ENCODE measurements around the gene POLN. TPM values are rescaled to one million over a fixed set of nuclear protein-coding genes. Genes with fewer than 3 reads are reported as not detected.
A peak's percentile ranks its signal among the peaks of the same experiment; 100 is the strongest.

The POLN gene
- total and polyA plus RNA-seq, 11 donors, result 0.38 to 4.5 (median 1.9) TPM

GRCh38 chr4:2261110-2261852 lies 19.4 kb upstream of the POLN start:
- peak overlapping the region; percentile 70 to 100 (median 90) for H3K4me3 ChIP-seq
- WGBS, 4 donors, result 0 to 2% (median 1%) methylated on average over 16 to 91 of the region's 91 CpGs
- H3K27me3 ChIP-seq, result no peaks in the 10 kb centered on the region
- peak overlapping the region; percentile 86 to 97 (median 91) for H3K27ac ChIP-seq
- H3K36me3 ChIP-seq, result peaks cover 0 to 25% (median 2%) of the 10 kb centered on the region in 9 donors
- ATAC-seq (peak in 1 of 4 donors; percentile 19), DNase-seq (peak; percentile 51 to 81 (median 57))
- TF ChIP-seq POLR2A (IDR thresholded peaks at IDR 0.05), result no peak
- no peak for TF ChIP-seq CTCF (IDR thresholded peaks at IDR 0.05)
- no peaks in the 10 kb centered on the region for H3K9me3 ChIP-seq
- H3K4me1 ChIP-seq, result peaks cover 27 to 82% (median 66%) of the 10 kb centered on the region in 12 donors
- intact Hi-C loops (cut with DNase I), result loop anchor here in 7 of 10 donors (2.0 to 10.0 kb wide), 7 partner anchors 18 to 494 kb away; partner anchors contain the start of genes CFAP99 (in 4 of the 7), ZFYVE28 (in 4 of the 7), FAM193A (in 1 of the 7) and HAUS3 (in 1 of the 7)

- Histone ChIP-seq H3K9me3 (no peaks in the 10 kb centered on the region), H3K4me3 (peak overlapping the region; percentile 70 to 100 (median 90)), H3K36me3 (peaks cover 0 to 27% (median 2%) of the 10 kb centered on the region in 9 donors), H3K27ac (peak overlapping the region; percentile 86 to 97 (median 91)), H3K27me3 (no peaks in the 10 kb centered on the region), H3K4me1 (peaks cover 21 to 82% (median 66%) of the 10 kb centered on the region in 12 donors)
- intact Hi-C loops (cut with DNase I), result loop anchor here in 7 of 10 donors (2.0 to 10.0 kb wide), 7 partner anchors 18 to 494 kb away; partner anchors contain the start of genes CFAP99 (in 4 of the 7), ZFYVE28 (in 4 of the 7), FAM193A (in 1 of the 7) and HAUS3 (in 1 of the 7)
- WGBS, 4 donors, result 26 to 40% (median 32%) methylated on average over 15 to 23 of the region's 23 CpGs
- TF ChIP-seq POLR2A (IDR thresholded peaks at IDR 0.05), result no peak
- no peak for TF ChIP-seq CTCF (IDR thresholded peaks at IDR 0.05)
- ATAC-seq (no peak), DNase-seq (peak; percentile 18 to 66 (median 29))
Measured at GRCh38 chr4:2260344-2261109, 18.6 kb upstream of the POLN start.

- Histone ChIP-seq H3K9me3 (no peaks in the 10 kb centered on the region), H3K36me3 (peaks cover 0 to 32% (median 6%) of the 10 kb centered on the region in 9 donors), H3K27ac (peak overlapping the region in 11 of 12 donors; percentile 58 to 97 (median 91)), H3K4me1 (peaks cover 21 to 82% (median 69%) of the 10 kb centered on the region in 12 donors), H3K27me3 (no peaks in the 10 kb centered on the region), H3K4me3 (peak overlapping the region; percentile 70 to 100 (median 90))
- 64 to 77% (median 68%) methylated on average over 14 to 15 of the region's 15 CpGs for WGBS, 4 donors
- ATAC-seq (no peak), DNase-seq (peak in 4 of 5 donors; percentile 6 to 58 (median 26))
- TF ChIP-seq POLR2A (IDR thresholded peaks at IDR 0.05) (no peak), CTCF (IDR thresholded peaks at IDR 0.05) (no peak)
- intact Hi-C loops (cut with DNase I), result loop anchor here in 9 of 10 donors (2.0 to 10.0 kb wide), 7 partner anchors 17 to 495 kb away; partner anchors contain the start of genes CFAP99 (in 6 of the 9), ZFYVE28 (in 6 of the 9), FAM193A (in 1 of the 9) and HAUS3 (in 1 of the 9)
Measured at GRCh38 chr4:2259541-2260343, 17.8 kb upstream of the POLN start.
